A549 (cell line): ENCODE results near the gene ARHGEF7. TPM values are rescaled to one million over a fixed set of nuclear protein-coding genes. Genes with fewer than 3 reads are reported as not detected.

Experiments used
- ATAC-seq, 2 experiments: fragments of 200-7000 bp in 1 of 2; fragments of >200 bp in 1 of 2; cut with Nextera tagmentation in 1 of 2; cut with Tn5 transposase in 1 of 2; 3 replicates each; pipeline versions ENCODE4 v1.8.0 to v1.9.1; 2018 to 2020; ENCODE audit warnings: mild to moderate bottlenecking in 1 of 2, moderate library complexity in 1 of 2
- CTCF ChIA-PET: fragments of 300-600 bp; sonication (Branson Sonifier 250); formaldehyde crosslinking; extraction: SDS; loops from one replicate; lab custom pipeline; 2021; ENCODE audit warnings: antibody characterized with exemption, inconsistent platforms; lab: Yijun Ruan, JAX
- POLR2A ChIA-PET: fragments of 350-600 bp; formaldehyde crosslinking; extraction: SDS; loops from one replicate; lab custom pipeline; 2021; ENCODE audit warnings: antibody characterized with exemption, inconsistent platforms; lab: Yijun Ruan, JAX
- DNase-seq, 2 experiments: peaks; one replicate each; pipeline versions ENCODE4 v3.0.0 to v3.0.0-alpha.2; 2011 to 2016; ENCODE audit warnings: low read depth in 1 of 2, low spot score in 1 of 2
- FAIRE-seq: peaks from 2 replicates; lab custom pipeline; 2011; peaks lifted over from hg19 to GRCh38; lab: Jason Lieb, UNC
- H3K27ac ChIP-seq, 2 experiments: fragments of >200 bp; sonication (Bioruptor Twin); formaldehyde crosslinking; 3 replicates each; pipeline ENCODE4 v1.5.1; 2016 to 2017
- H3K4me1 ChIP-seq: fragments of >200 bp; sonication (Bioruptor Twin); formaldehyde crosslinking; 3 replicates; pipeline ENCODE4 v1.6.1; 2016
- H3K4me2 ChIP-seq: fragments of >200 bp; sonication (Bioruptor Twin); formaldehyde crosslinking; 3 replicates; pipeline ENCODE4 v1.6.1; 2016
- H3K4me3 ChIP-seq: fragments of >200 bp; sonication (Bioruptor Twin); formaldehyde crosslinking; 3 replicates; pipeline ENCODE4 v1.5.1; 2016
- H3K9me3 ChIP-seq: fragments of >200 bp; sonication (Bioruptor Twin); formaldehyde crosslinking; 3 replicates; pipeline ENCODE4 v1.6.1; 2016
- BHLHE40 ChIP-seq: IDR thresholded peaks from 2 replicates; pipeline ENCODE4 v1.6.1; 2012; ENCODE audit warnings: low read depth, low read length, inconsistent platforms
- CBX2 ChIP-seq: fragments of 200-600 bp; sonication (generic); IDR thresholded peaks from 2 replicates; pipeline ENCODE4 v1.6.1; 2016; ENCODE audit warnings: low read depth, mild to moderate bottlenecking, borderline replicate concordance
- CEBPB ChIP-seq, 2 experiments: fragments of >200 bp in 1 of 2; sonication (Bioruptor Twin) in 1 of 2; formaldehyde crosslinking in 1 of 2; IDR thresholded peaks; 2 replicates each; pipeline ENCODE4 v1.6.1; 2012 to 2016
- EP300 ChIP-seq, 2 experiments: fragments of >200 bp; sonication (Bioruptor Twin); formaldehyde crosslinking; IDR thresholded peaks; 2 replicates in 1 of 2; 3 replicates in 1 of 2; pipeline ENCODE4 v1.6.1; 2016 to 2017
- FOSB ChIP-seq: fragments of 250-450 bp; sonication (Bioruptor Pico); IDR thresholded peaks from 2 replicates; pipeline ENCODE4 v1.5.0; 2020; ENCODE audit warnings: mild to moderate bottlenecking, moderate library complexity
- FOSL2 ChIP-seq, 2 experiments: fragments of 450-650 bp in 1 of 2; fragments of >200 bp in 1 of 2; sonication (Bioruptor Twin) in 1 of 2; formaldehyde crosslinking; IDR thresholded peaks; 2 replicates each; pipeline versions ENCODE4 v1.5.0 to v1.6.1; 2016 to 2020; ENCODE audit warnings: mild to moderate bottlenecking in 1 of 2, moderate library complexity in 1 of 2
- FOXS1 ChIP-seq: fragments of 250-450 bp; sonication (Bioruptor Pico); IDR thresholded peaks from 2 replicates; pipeline ENCODE4 v1.5.0; 2020; ENCODE audit warnings: mild to moderate bottlenecking, moderate library complexity
- HDAC2 ChIP-seq: fragments of 200-600 bp; sonication (generic); IDR thresholded peaks from 2 replicates; pipeline ENCODE4 v1.6.1; 2016
- HEYL ChIP-seq: fragments of 250-450 bp; sonication (Bioruptor Pico); IDR thresholded peaks from 2 replicates; pipeline ENCODE4 v1.8.0; 2021; ENCODE audit warnings: mild to moderate bottlenecking, moderate library complexity
- JUN ChIP-seq, 2 experiments: fragments of >200 bp; sonication (Bioruptor Twin); formaldehyde crosslinking; IDR thresholded peaks; 2 replicates in 1 of 2; 3 replicates in 1 of 2; pipeline ENCODE4 v1.6.1; 2016 to 2017
- JUNB ChIP-seq: fragments of >200 bp; sonication (Bioruptor Twin); formaldehyde crosslinking; IDR thresholded peaks from 2 replicates; pipeline ENCODE4 v1.6.1; 2016
- KDM1A ChIP-seq: fragments of 200-600 bp; sonication (generic); IDR thresholded peaks from 2 replicates; pipeline ENCODE4 v1.6.1; 2016; ENCODE audit warnings: low read depth, mild to moderate bottlenecking
- MAFK ChIP-seq: fragments of 450-650 bp; IDR thresholded peaks from 2 replicates; pipeline ENCODE4 v1.6.1; 2014; ENCODE audit not compliant: partially characterized antibody
- MAZ ChIP-seq: fragments of 150-350 bp; IDR thresholded peaks from 2 replicates; pipeline ENCODE4 v1.6.1; 2014; ENCODE audit warnings: antibody characterized with exemption, low read depth, low read length, borderline replicate concordance
- NFE2L2 ChIP-seq: fragments of 150-350 bp; conservative IDR thresholded peaks from 2 replicates; pipeline ENCODE4 v1.6.1; 2014; ENCODE audit warnings: low read length
- NPAS2 ChIP-seq: fragments of 250-450 bp; sonication (Bioruptor Pico); IDR thresholded peaks from 2 replicates; pipeline ENCODE4 v1.8.0; 2022; ENCODE audit warnings: mild to moderate bottlenecking, moderate library complexity, borderline replicate concordance
- RAD21 ChIP-seq, 2 experiments: fragments of >200 bp in 1 of 2; sonication (Bioruptor Twin) in 1 of 2; formaldehyde crosslinking in 1 of 2; IDR thresholded peaks in 1 of 2; conservative IDR thresholded peaks in 1 of 2; 2 replicates in 1 of 2; 3 replicates in 1 of 2; pipeline ENCODE4 v1.6.1; 2012 to 2018; ENCODE audit warnings: inconsistent platforms in 1 of 2
- RNF2 ChIP-seq: fragments of 200-600 bp; sonication (generic); IDR thresholded peaks from 2 replicates; pipeline ENCODE4 v1.6.1; 2016; ENCODE audit warnings: low read depth, mild to moderate bottlenecking, antibody characterized with exemption, moderate library complexity, borderline replicate concordance
- SMC3 ChIP-seq: fragments of >200 bp; sonication (Bioruptor Twin); formaldehyde crosslinking; IDR thresholded peaks from 3 replicates; pipeline ENCODE4 v1.6.1; 2018; ENCODE audit warnings: inconsistent platforms
- TFCP2L1 ChIP-seq: fragments of 250-450 bp; sonication (Bioruptor Pico); IDR thresholded peaks from 2 replicates; pipeline ENCODE4 v1.5.0; 2021; ENCODE audit warnings: mild to moderate bottlenecking
- TP53 ChIP-seq: fragments of 250-450 bp; sonication (Bioruptor Pico); IDR thresholded peaks from 2 replicates; pipeline ENCODE4 v1.5.0; 2021; ENCODE audit warnings: mild to moderate bottlenecking, moderate library complexity
- ZC3H11A ChIP-seq: fragments of 450-650 bp; IDR thresholded peaks from 2 replicates; pipeline ENCODE4 v1.6.1; 2014; ENCODE audit warnings: antibody characterized with exemption, mild to moderate bottlenecking
- ZFP36 ChIP-seq: fragments of 450-650 bp; IDR thresholded peaks from 2 replicates; pipeline ENCODE4 v1.6.1; 2014; ENCODE audit warnings: borderline replicate concordance; ENCODE audit not compliant: partially characterized antibody
- ZNF302 ChIP-seq: fragments of 250-450 bp; sonication (Bioruptor Pico); IDR thresholded peaks from 2 replicates; pipeline ENCODE4 v1.9.0; 2021; ENCODE audit warnings: inconsistent platforms, mild to moderate bottlenecking, moderate library complexity
- ZSCAN20 ChIP-seq: fragments of 250-450 bp; sonication (Bioruptor Pico); IDR thresholded peaks from 2 replicates; pipeline ENCODE4 v1.8.0; 2022; ENCODE audit warnings: mild to moderate bottlenecking, moderate library complexity
- WGBS: methylation state at CpG from one replicate; pipeline ENCODE4 v1.1.6; 2017; ENCODE audit errors: missing lambda C conversion rate; 5-methylcytosine and 5-hydroxymethylcytosine counted together
- polyA plus RNA-seq, 4 experiments: library from polyadenylated mRNA; depleted of rRNA in 3 of 4; stranded (reverse); fragments of >200 nt; fragmentation: RNase III in 1 of 4; extraction: RNeasy Plus Mini Kit Qiagen cat#74134 plus additional on column Dnase treatment in 1 of 4; gene quantifications; 2 replicates in 3 of 4; 3 replicates in 1 of 4; pipeline ENCODE4 v1.2.3, GENCODE V29; 2011 to 2017
- TF ChIP-seq, protein P1 (sequence below): fragments of 450-650 bp; IDR thresholded peaks from 2 replicates; pipeline ENCODE4 v1.6.1; 2014; ENCODE audit warnings: antibody characterized with exemption
- TF ChIP-seq, protein P2 (sequence below): fragments of >200 bp; sonication (Bioruptor Twin); formaldehyde crosslinking; IDR thresholded peaks from 2 replicates; pipeline ENCODE4 v1.6.1; 2016

ARHGEF7 gene
- polyA plus RNA-seq, 2 of the 4 experiments (the other 2 are of a cell fraction) = 21.1 to 23.1 TPM

GRCh38 chr13:111284565-111284964 is 169.5 kb downstream of the ARHGEF7 start:
- ChIA-PET POLR2A (no interaction called here), CTCF (no interaction called here)
- DNase-seq = no peak
- ATAC-seq = no peak
- Histone ChIP-seq H3K4me1 (no peaks in the 10 kb centered on the region), H3K4me3 (no peak overlapping the region), H3K27ac (no peak overlapping the region), H3K4me2 (no peak overlapping the region), H3K9me3 (no peaks in the 10 kb centered on the region)
- no peak for FAIRE-seq
- 97% methylated on average over 14 of the region's 14 CpGs for WGBS
- no peak for TF ChIP-seq NFE2L2
- no peak for TF ChIP-seq JUNB
- TF ChIP-seq ZC3H11A = no peak
- TF ChIP-seq TP53 = no peak
- no peak for TF ChIP-seq TFCP2L1
- TF ChIP-seq, all 56 proteins: peak for 0

- ATAC-seq (peak in 1 of 2 experiments; percentile 42; a peak in 1 of 6 replicates), DNase-seq (peak in 1 of 2 experiments; percentile 3), FAIRE-seq (no peak)
- H3K4me3 ChIP-seq = no peak overlapping the region
- 87% methylated on average over 15 of the region's 15 CpGs for WGBS
- no peaks in the 10 kb centered on the region for H3K9me3 ChIP-seq
- ChIA-PET POLR2A (no interaction called here), CTCF (interaction anchor here (0.6 to 0.7 kb wide), 3 partner anchors 80 to 1470 kb away, joined by 3 read pairs; no protein-coding TSS in a partner anchor)
- no peak overlapping the region for H3K4me2 ChIP-seq
- no peak for TF ChIP-seq HEYL (CRISPR knock-in tag)
- no peak for TF ChIP-seq NPAS2 (CRISPR knock-in tag)
- TF ChIP-seq, protein P1, sequence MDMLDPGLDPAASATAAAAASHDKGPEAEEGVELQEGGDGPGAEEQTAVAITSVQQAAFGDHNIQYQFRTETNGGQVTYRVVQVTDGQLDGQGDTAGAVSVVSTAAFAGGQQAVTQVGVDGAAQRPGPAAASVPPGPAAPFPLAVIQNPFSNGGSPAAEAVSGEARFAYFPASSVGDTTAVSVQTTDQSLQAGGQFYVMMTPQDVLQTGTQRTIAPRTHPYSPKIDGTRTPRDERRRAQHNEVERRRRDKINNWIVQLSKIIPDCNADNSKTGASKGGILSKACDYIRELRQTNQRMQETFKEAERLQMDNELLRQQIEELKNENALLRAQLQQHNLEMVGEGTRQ = no peak
- TF ChIP-seq BHLHE40 = no peak
- no peak for TF ChIP-seq FOSB (CRISPR knock-in tag)
- TF ChIP-seq TFCP2L1 = no peak
- TF ChIP-seq KDM1A = no peak
- no peak for TF ChIP-seq CEBPB (IDR thresholded peaks at IDR 0.05)
- TF ChIP-seq, protein P2, sequence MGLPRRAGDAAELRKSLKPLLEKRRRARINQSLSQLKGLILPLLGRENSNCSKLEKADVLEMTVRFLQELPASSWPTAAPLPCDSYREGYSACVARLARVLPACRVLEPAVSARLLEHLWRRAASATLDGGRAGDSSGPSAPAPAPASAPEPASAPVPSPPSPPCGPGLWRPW = no peak
- no peak for TF ChIP-seq ZFP36
- TF ChIP-seq RAD21 (conservative IDR thresholded peaks at IDR 0.05 in 1 of 2, IDR thresholded peaks at IDR 0.05 in 1 of 2) = no peak
- TF ChIP-seq MAFK = no peak
- no peak for TF ChIP-seq JUN (IDR thresholded peaks at IDR 0.05)
- no peak for TF ChIP-seq RNF2
- TF ChIP-seq ZNF302 (CRISPR knock-in tag) = no peak
- no peak for TF ChIP-seq SMC3
- TF ChIP-seq MAZ = no peak
- no peak for TF ChIP-seq ZSCAN20
- H3K27ac ChIP-seq = no peak overlapping the region
- no peaks in the 10 kb centered on the region for H3K4me1 ChIP-seq
Observed at GRCh38 chr13:111286162-111286561, 171.1 kb downstream of the ARHGEF7 start.

GRCh38 chr13:111286749-111287148 is 171.6 kb downstream of the ARHGEF7 start:
- no peak overlapping the region for H3K27ac ChIP-seq
- DNase-seq (no peak), FAIRE-seq (no peak), ATAC-seq (no peak)
- no peak overlapping the region for H3K4me2 ChIP-seq
- H3K4me3 ChIP-seq = no peak overlapping the region
- WGBS = 83% methylated on average over 3 of the region's 7 CpGs
- H3K4me1 ChIP-seq = no peaks in the 10 kb centered on the region
- ChIA-PET POLR2A (no interaction called here), CTCF (no interaction called here)
- TF ChIP-seq FOSL2 (IDR thresholded peaks at IDR 0.05) = no peak
- TF ChIP-seq FOSL2 (CRISPR knock-in tag; IDR thresholded peaks at IDR 0.05) = no peak
- no peak for TF ChIP-seq NPAS2 (CRISPR knock-in tag)
- TF ChIP-seq FOXS1 (CRISPR knock-in tag) = no peak
- TF ChIP-seq EP300 (IDR thresholded peaks at IDR 0.05) = no peak
- no peak for TF ChIP-seq HDAC2
- no peak for TF ChIP-seq CBX2
- TF ChIP-seq MAZ = no peak
- H3K9me3 ChIP-seq = no peaks in the 10 kb centered on the region
